COLO829 (cell line): Measurements from ENCODE around the gene RUNDC3A.

Experiments
- DNase-seq: peaks from one replicate; pipeline ENCODE4 v3.0.0; 2012; ENCODE audit warnings: low spot score

Gene RUNDC3A

DNA sequence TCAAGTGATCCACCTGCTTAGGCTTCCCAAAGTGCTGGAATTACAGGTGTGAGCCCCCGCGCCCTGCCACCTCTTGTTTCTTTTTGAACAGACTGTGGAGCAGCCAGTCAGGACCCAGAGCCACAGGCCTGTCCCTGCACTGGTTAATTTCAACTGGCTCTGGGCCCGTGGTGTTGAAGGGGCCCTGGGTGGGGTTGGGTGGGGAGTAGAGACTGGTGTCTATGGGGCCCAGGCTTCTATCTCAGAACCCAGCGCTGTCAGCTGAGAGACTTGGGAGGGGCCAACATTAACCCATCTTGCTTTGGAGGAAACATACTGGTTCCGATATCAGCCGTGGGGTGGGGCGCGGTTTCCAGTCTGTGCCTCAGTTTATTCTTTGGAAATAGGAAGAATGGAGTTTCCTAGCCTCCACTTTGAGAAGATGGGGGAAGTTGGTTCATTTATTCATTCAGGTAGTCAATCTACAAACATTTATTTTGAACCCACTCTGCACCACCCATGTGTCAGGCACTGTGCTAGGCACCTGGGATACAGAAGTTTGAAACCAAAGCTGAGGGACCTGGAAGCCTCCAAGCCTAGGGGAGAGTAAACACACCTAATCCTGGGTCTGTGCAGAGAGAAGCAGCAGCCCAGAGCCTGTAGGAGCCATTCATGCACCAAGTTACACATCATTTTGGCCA, 24.9 kb upstream of the RUNDC3A start:
- no peak for DNase-seq

DNA sequence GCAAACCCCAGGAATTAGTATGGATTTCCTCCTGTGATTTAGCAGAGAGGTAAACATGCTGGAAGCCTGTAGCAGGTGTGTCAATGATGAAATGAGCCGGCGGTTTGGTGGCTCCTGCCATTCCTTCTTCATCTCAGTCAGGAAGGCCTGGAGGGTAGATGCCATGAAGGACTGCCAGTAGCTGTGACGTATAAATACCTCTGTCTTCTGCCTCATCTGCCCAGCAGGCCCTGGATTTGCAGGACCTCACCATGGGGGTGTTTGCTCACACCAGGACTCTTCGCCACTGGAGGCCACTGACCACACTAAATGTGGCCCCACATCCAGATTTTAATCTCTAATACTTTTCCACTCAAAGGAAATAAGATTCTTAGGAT, 24.4 kb upstream of the RUNDC3A start:
- DNase-seq = no peak

DNA sequence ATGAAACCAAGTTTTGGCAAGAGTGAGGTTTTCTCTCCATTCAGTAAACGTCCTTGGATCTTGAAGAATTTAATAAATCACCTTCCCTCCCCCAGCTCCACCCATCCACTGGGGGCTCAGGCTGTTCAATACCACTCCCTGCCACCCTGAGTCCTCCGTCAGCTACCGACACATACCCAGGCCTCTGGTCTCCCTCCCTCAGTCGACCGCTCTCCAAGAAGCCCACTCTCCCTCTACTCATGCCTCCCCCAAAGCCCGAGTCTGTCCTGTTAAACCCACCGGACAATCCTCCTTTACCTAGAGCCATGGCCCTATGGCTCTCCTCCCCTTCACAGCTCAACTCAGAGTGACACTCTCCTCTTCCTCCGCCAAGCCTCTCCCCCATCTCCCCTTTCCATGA, 20.8 kb upstream of the RUNDC3A start:
- DNase-seq = no peak

DNA sequence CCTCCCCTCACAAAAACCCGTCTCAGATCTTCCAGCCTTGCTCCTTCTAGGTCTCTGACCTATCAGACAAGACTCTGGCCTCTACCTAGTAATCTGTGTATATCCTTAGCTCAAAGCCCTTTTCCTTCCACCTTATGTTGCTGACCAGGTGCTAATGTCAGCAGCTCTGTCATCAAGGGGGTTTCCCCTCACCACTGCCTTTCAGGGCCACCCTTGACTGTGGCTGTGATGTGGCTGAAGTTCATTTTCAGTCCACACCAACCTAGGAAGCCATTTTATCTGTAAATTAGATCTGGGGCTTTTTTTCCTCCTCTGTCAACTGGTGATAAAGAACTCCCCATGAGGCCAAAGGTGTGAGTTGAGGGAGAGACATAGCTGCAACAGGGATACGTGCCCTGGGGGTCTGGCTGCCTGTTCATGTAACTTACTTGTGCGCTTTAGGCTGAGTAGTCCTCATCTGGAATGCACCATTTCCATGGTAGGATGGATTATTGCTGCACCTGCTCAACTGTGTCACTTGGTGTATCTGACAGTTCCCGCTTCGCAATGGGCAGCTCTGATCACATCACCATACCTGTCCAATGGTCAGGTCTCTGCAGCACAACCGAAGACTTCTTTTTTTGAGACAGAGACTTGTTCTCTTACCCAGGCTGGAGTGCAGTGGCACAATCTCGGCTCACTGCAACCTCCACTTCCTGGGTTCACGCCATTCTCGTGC, 14.7 kb upstream of the RUNDC3A start:
- DNase-seq = no peak

DNA sequence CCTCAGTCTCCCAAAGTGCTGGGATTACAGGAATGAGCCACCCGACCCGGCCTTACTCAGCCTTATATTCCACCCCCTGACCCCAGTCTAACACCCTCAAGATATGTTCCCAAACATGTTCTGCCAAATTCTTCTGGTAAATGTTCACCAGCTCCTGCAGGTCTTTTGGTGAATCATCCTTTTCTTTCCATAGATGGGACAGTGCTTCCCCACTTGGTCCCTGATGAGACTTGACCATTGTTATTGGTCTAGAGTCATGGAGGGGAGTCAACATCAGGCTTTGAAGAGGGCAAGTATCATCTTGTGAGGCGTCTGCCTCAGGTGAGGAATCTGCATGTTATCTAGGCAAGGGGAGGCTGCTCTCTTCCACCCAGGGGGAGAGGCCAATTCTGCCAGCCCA, 10.4 kb upstream of the RUNDC3A start:
- DNase-seq = no peak

DNA sequence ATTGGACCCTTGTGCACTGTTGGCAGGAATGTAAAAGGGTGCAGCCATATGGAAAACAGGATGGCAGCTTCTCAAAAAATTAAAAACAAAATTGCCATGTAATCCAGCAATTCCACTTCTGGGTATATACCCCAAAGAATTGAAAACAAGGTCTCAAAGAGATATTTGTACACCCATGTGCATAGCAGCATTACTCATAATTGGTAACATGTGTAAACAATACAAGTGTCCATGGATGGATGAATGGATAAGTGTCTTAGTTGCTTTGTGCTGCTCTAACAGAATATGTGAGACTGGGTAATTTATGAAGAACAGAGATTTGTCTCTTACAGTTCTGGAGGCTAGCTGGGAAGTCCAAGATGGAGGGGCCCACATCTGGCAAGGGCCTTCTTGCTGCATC, 3.8 kb upstream of the RUNDC3A start:
- no peak for DNase-seq

- peak; percentile 37 for DNase-seq
These were observed 814 bp upstream of the RUNDC3A start for GRCh38 chr17:44307387-44308186.

DNA sequence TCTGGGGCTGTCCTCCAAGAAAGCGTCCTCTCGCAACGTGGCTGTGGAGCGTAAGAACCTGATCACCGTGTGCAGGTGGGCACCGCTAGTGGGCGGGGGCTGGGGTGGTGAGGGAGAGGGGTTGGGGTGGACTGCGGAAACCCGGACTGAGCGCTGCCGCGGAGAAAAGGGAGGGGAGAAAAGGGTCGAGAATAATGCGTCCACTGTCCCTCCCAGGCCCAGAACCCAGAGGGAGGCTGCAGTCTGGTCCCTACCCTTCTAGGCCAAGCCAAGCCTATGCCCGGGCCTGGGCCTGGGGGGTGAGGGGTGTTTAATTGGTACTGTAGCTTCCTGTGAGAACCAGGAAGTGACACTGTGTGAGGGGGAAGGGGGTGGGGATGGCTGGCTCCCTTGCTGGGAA, 464 bp downstream of the RUNDC3A start:
- no peak for DNase-seq

DNA sequence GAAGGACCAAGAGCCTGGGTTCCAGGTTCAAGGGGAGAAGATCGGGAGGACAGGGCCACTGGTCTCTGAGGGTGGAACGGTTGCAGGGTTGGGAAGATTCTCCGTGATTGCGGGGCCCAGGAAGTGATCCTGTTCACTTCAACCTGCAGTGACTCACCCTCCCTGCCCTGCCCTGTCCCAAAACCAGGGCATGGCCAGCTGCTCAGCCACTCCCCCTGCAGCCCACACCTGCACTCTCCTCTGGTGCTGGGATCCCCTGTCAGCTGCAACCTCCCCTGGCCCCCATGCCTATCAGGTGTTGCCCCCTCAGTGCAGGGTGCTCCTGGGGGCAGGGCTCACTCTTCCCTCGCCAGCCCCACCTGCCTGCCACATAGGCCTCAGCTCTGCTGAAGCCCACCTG, 1.1 kb downstream of the RUNDC3A start:
- DNase-seq = no peak

DNA sequence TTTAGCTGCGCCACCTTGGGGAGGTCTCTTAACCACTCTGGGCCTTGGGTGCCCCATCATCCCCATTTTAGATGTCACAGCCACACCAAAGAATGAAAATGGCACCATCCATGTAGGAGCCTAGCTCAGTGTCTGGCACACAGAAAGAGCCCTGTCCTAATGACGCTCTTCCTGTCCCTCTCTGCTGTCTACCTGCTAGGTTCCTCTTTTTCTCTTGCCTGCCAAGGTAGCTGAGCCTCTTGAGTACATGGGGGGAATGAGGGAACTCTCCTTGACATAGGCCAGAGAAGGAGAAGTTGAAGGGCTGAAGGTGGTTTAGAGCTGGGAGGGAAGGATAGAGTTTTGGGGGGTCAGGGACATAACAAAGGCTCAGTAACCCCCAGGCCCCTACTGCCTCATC, 1.8 kb downstream of the RUNDC3A start:
- no peak for DNase-seq

DNA sequence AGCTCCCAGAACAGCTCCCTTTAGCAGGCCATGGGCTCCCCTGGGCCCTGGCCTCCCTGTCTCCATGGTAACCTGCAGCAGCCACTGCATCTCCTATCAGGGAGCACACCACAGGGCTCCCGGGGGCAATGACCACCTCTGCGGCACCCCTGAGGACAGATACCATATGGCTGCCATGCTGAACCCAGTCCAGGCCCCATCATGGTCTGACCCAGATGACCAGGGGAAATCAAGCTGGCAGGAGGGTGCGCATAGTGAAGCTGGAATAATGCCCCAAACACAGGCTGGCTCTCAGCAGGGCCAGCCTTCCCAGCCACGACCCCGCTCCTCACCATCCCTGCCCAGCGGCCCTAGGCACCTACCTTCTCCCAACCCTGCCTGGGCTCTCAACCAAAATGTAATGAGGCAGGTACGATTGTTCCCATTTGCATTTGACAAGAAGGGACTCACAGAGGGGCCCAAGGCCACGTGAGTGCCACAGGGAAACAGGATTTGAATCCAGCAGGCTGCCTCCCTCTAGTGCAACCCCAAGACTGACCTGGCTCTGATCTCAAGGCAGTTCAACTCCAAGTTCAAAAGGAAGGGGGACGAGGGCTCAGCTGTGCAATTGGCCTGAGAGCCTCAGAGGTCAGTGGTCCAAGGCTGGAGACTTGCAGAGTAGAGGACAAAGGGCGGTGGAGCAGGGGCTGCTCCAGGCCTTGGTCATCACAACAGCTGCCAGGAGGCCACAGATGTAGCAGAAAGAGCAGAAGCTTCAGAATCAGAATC, 2.4 kb downstream of the RUNDC3A start:
- DNase-seq = no peak

GRCh38 chr17:44311562-44312181, 3.3 kb downstream of the RUNDC3A start:
- DNase-seq = no peak

DNA sequence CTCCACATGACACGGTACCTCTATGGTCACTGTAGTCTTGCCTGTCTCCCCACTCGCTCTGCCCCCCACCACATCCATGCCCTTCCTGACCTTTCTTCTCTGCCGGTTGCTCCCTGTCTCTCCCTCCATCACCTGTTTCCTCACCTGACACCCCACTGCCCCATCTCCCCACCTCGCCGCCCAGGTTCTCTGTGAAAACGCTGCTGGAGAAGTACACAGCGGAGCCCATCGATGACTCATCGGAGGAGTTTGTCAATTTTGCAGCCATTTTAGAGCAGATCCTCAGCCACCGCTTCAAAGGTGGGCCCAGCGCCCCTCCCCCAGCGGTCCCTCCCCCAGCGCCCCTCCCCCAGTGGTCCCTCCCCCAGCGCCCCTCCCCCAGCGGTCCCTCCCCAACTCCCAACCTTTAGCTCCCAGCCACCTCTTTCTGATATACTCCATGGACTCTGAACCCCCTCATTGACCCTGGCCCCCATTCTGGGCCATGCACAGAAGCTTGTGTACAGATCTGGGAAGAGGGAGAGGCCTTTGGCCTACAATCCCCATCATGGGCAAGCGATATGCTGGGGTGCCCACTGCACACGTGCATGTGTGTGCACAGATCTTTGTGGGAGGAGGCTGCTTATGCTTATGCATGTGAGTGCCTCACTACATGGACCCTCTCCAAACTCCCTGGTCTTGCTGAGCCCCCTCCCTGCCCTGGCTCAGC, 4.1 kb downstream of the RUNDC3A start:
- DNase-seq = no peak

DNA sequence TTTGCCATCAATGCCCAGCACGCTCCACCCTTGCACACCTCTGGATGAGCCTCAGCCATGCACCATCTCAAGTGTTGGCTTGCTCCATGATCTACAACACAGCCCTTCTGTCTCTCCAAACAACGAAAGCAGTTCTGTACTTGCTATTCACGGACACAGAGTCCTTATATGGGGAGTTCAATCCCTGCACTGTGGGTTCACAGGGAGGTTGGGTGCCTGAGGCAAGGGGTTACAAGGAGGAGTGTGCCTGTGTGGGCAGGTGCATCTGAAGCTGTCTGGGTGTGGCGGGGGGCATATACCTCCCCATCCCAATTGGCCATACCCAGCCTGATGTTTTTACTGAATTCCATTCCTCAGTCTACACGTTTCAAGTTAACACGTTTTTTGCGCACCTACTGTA, 5.6 kb downstream of the RUNDC3A start:
- no peak for DNase-seq

DNA sequence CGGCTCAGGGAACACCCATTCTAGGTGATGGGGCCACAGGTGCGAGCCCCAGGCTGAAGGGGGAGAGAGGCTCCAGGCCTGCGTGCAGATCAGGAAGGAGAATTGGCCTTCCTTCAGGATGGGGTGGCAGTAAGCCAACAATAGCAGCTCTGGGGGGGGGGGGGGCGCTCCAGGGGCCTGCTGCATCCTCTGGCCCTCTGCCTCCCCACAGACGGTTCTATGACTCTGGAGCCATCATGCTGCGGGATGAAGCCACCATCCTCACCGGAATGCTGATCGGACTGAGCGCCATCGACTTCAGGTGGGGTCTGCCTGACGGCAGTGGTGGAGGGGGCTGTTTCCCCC, 6.1 kb downstream of the RUNDC3A start:
- no peak for DNase-seq

- DNase-seq = no peak
These were observed 6.7 kb downstream of the RUNDC3A start for GRCh38 chr17:44314869-44315661.

- DNase-seq = no peak
These were observed 7.6 kb downstream of the RUNDC3A start for GRCh38 chr17:44315760-44316731.

GRCh38 chr17:44317545-44317944, 9.1 kb downstream of the RUNDC3A start:
- DNase-seq = no peak
